LNCaP clone FGC (cell line): ENCODE results near the gene SUSD6.
"Not testable (repeated sequence)": the region's sequence is repeated elsewhere in the genome, so short reads cannot be mapped to it uniquely, and the experiment has no call there.

Experiments
- DNase-seq: peaks from one replicate; pipeline ENCODE4 v3.0.0-alpha.2; 2011; ENCODE audit warnings: low read depth
- H3K4me3 ChIP-seq: 2 replicates; pipeline ENCODE4 v1.5.1; 2011; ENCODE audit warnings: mild to moderate bottlenecking, low read depth, low read length, control low read depth
- CTCF ChIP-seq: IDR thresholded peaks from 2 replicates; pipeline ENCODE4 v1.5.1; 2012; ENCODE audit warnings: mild to moderate bottlenecking; ENCODE audit not compliant: control insufficient read depth, insufficient read depth; ENCODE audit errors: extremely low read depth

The SUSD6 gene

DNA sequence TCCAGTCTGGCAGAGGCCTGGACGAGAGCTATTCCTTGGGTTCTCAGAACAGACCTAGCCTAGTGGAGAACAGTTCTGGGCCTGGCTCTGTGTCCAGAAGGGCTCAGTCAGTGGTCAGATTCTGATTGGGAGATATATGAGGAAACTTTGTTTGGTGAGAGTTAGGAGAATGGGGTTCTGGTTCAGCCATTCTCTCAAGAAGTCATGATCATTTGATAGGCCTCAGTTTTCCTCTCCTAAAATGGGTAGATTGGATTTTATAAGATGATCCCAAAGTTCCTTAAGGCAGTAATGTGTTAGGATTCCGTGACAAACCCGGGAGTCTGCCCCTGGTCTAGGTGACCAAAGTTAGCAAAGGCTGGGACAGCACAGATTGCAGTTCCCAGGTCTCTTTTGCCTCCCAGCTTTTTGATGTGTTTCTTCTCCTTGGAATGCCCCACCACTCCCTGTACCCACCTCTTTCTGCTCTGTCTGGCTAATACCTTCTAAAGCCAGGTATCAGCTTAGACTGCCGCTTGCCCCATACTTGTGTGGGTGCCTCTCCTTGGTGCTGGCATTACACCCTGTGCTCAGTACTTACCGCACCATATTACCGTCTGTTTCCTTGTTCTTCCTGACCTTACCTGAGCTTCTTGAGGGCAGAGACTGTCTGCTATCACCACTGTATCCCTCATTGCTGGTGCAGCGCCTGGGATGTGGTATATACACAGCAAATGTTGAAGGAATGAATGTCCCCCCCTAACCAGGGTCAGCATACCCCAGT lies 25.5 kb downstream of the SUSD6 start:
- no peak for TF ChIP-seq CTCF
- H3K4me3 ChIP-seq = no peak overlapping the region
- DNase-seq = no peak

DNA sequence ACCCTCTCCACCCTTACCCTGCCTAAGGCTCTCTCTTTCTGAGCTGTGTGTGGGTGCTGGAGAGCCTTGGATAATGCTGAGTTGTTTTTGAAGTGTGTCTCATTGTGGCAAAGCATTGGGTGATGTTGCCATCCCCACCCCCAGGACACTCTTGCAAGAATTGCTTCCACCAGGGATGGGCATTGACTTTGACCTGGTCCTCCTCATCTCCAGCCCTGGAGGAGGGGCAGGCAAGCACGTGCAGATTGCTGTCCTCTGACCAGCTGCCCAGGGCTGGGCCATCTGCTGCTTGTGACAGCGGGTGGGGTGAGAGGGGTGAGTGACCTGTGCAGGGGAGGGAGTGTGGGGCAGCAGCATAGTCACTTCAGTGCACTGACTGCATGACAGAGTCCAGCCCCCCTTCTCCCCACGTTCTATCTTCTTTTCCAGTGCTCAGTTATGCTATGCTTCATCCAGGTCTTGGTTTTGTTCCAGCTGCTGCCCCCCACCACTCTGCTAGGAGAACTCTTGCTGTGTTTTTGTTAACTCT lies 26.2 kb downstream of the SUSD6 start:
- no peak for TF ChIP-seq CTCF
- H3K4me3 ChIP-seq = no peak overlapping the region
- no peak for DNase-seq

GRCh38 chr14:69640931-69641330 lies 29.5 kb downstream of the SUSD6 start:
- DNase-seq = no peak
- no peak overlapping the region for H3K4me3 ChIP-seq
- TF ChIP-seq CTCF = no peak

- not testable (repeated sequence) for DNase-seq, H3K4me3 ChIP-seq
These were observed 30.9 kb downstream of the SUSD6 start for GRCh38 chr14:69642212-69642793.

GRCh38 chr14:69643430-69644200 lies 32.2 kb downstream of the SUSD6 start:
- TF ChIP-seq CTCF = no peak
- no peak overlapping the region for H3K4me3 ChIP-seq
- peak; percentile 99 for DNase-seq

DNA sequence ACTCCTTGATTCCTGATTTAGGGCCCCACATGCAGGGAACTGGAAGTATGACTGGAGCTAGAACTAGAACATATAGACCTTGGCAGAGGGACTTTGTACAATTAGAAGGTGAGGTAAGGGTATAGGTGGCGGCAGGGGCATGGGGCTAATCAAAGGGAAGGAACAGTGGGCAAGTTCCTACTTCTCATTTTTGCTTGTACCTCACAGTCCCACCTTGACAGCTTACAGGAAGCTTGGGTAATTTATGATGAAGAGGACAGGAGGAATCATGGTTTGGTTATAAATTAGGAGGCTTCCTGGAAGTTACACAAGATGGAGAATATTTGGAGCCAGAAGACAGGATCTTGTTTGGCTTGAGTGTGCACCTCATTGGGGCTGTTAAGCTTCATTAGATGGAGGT lies 33.4 kb downstream of the SUSD6 start:
- no peak overlapping the region for H3K4me3 ChIP-seq
- TF ChIP-seq CTCF = no peak
- DNase-seq = no peak

- DNase-seq = no peak
- TF ChIP-seq CTCF = no peak
- H3K4me3 ChIP-seq = no peak overlapping the region
These were observed 35.8 kb downstream of the SUSD6 start for GRCh38 chr14:69647213-69647612.

DNA sequence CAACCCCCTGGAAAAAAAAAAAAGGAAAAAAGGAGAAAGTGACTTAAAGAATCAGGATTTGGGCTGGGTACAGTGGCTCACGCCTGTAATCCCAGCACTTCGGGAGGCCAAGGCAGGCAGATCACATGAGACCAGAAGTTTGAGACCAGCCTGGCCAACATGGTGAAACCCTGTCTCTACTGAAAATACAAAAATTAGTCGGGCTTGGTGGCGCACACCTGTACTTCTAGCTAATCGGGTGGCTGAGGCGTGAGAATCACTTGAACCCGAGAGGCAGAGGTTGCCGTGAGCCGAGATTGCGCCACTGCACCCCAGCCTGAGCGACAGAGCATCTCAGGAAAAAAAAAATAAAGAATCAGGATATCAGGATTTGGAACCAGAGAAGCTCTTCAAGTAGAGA lies 36.2 kb downstream of the SUSD6 start:
- not testable (repeated sequence) for H3K4me3 ChIP-seq, DNase-seq
